Measurements from ENCODE around the gene NDST1.

DNA sequence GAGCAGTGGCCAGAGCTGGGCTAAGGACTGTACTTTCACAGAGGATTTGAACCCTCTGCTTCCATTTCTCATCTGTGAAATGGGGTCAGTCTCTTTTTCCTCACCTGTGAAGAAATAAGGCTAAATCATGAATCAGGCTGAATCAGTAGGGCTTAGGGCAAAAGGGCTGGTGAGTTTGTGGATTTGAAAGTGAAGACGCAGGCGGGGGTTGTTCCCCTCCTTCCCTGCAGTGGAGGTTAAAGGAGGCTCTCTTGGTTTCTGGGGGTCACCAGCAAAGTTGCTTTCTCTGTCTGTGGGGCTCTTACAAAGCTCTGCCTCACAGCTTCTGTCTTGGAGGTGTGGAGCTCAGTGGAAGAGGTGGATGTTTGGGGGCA, 17.6 kb upstream of the NDST1 start:
- TF ChIP-seq EZH2 (IDR thresholded peaks at IDR 0.05; ENCODE audit: insufficient read depth, poor library complexity, severe bottlenecking): no peak
- TF ChIP-seq EZH2phosphoT487 (IDR thresholded peaks at IDR 0.05; ENCODE audit: insufficient read depth, low read depth): no peak

Measured in GM23248 (cell line).